H1 (cell line): ENCODE results near the gene SLX9.

Experiments
- EZH2 ChIP-seq: fragments of 200-600 bp; sonication (generic); IDR thresholded peaks from 2 replicates; pipeline ENCODE4 v1.7.1; 2012; ENCODE audit warnings: low read depth, mild to moderate bottlenecking, moderate library complexity, low read length, inconsistent platforms; ENCODE audit not compliant: severe bottlenecking
- TF ChIP-seq, protein P1 (sequence below): fragments of 300-600 bp; sonication (generic); IDR thresholded peaks from 2 replicates; pipeline ENCODE4 v1.7.1; 2012; ENCODE audit warnings: low read length, moderate library complexity, mild to moderate bottlenecking, inconsistent platforms; ENCODE audit not compliant: insufficient replicate concordance

DNA sequence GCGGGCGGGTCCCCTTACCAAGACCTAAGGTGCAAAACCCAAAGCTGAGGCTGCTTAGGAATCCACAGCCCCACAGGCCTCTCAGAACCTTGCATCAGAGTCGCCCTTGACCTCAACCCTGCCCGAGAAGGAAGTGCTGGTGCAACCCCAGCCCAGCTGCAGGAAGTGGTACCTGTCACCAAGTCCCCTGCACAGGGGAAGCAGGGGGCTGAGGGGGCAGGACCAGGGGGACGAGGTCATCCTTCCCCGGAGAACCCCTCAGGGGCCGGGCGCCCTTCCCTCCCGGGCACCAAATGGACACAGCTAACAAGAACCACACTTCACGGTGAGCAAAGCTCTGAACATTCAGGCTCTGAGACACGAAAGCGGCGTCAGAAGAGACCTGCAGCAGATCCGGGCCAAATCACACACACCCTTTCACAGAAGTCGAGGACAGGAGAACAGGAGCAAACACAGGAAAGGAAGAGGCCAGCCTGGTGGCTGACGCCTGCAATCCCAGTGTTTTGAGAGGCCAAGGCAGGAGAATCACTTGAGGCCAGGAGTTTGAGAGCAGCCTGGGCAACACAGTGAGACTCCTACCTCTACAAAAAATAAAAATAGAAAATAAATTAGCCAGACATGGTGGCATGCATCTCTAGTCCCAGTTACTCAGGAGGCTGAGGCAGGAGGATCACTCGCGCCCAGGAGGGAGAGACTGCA is 25.5 kb upstream of the SLX9 start:
- TF ChIP-seq, protein P1, sequence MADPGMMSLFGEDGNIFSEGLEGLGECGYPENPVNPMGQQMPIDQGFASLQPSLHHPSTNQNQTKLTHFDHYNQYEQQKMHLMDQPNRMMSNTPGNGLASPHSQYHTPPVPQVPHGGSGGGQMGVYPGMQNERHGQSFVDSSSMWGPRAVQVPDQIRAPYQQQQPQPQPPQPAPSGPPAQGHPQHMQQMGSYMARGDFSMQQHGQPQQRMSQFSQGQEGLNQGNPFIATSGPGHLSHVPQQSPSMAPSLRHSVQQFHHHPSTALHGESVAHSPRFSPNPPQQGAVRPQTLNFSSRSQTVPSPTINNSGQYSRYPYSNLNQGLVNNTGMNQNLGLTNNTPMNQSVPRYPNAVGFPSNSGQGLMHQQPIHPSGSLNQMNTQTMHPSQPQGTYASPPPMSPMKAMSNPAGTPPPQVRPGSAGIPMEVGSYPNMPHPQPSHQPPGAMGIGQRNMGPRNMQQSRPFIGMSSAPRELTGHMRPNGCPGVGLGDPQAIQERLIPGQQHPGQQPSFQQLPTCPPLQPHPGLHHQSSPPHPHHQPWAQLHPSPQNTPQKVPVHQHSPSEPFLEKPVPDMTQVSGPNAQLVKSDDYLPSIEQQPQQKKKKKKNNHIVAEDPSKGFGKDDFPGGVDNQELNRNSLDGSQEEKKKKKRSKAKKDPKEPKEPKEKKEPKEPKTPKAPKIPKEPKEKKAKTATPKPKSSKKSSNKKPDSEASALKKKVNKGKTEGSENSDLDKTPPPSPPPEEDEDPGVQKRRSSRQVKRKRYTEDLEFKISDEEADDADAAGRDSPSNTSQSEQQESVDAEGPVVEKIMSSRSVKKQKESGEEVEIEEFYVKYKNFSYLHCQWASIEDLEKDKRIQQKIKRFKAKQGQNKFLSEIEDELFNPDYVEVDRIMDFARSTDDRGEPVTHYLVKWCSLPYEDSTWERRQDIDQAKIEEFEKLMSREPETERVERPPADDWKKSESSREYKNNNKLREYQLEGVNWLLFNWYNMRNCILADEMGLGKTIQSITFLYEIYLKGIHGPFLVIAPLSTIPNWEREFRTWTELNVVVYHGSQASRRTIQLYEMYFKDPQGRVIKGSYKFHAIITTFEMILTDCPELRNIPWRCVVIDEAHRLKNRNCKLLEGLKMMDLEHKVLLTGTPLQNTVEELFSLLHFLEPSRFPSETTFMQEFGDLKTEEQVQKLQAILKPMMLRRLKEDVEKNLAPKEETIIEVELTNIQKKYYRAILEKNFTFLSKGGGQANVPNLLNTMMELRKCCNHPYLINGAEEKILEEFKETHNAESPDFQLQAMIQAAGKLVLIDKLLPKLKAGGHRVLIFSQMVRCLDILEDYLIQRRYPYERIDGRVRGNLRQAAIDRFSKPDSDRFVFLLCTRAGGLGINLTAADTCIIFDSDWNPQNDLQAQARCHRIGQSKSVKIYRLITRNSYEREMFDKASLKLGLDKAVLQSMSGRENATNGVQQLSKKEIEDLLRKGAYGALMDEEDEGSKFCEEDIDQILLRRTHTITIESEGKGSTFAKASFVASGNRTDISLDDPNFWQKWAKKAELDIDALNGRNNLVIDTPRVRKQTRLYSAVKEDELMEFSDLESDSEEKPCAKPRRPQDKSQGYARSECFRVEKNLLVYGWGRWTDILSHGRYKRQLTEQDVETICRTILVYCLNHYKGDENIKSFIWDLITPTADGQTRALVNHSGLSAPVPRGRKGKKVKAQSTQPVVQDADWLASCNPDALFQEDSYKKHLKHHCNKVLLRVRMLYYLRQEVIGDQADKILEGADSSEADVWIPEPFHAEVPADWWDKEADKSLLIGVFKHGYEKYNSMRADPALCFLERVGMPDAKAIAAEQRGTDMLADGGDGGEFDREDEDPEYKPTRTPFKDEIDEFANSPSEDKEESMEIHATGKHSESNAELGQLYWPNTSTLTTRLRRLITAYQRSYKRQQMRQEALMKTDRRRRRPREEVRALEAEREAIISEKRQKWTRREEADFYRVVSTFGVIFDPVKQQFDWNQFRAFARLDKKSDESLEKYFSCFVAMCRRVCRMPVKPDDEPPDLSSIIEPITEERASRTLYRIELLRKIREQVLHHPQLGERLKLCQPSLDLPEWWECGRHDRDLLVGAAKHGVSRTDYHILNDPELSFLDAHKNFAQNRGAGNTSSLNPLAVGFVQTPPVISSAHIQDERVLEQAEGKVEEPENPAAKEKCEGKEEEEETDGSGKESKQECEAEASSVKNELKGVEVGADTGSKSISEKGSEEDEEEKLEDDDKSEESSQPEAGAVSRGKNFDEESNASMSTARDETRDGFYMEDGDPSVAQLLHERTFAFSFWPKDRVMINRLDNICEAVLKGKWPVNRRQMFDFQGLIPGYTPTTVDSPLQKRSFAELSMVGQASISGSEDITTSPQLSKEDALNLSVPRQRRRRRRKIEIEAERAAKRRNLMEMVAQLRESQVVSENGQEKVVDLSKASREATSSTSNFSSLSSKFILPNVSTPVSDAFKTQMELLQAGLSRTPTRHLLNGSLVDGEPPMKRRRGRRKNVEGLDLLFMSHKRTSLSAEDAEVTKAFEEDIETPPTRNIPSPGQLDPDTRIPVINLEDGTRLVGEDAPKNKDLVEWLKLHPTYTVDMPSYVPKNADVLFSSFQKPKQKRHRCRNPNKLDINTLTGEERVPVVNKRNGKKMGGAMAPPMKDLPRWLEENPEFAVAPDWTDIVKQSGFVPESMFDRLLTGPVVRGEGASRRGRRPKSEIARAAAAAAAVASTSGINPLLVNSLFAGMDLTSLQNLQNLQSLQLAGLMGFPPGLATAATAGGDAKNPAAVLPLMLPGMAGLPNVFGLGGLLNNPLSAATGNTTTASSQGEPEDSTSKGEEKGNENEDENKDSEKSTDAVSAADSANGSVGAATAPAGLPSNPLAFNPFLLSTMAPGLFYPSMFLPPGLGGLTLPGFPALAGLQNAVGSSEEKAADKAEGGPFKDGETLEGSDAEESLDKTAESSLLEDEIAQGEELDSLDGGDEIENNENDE: no peak
- no peak for TF ChIP-seq EZH2
